ENCODE measurements around the gene P4HA2.

DNA sequence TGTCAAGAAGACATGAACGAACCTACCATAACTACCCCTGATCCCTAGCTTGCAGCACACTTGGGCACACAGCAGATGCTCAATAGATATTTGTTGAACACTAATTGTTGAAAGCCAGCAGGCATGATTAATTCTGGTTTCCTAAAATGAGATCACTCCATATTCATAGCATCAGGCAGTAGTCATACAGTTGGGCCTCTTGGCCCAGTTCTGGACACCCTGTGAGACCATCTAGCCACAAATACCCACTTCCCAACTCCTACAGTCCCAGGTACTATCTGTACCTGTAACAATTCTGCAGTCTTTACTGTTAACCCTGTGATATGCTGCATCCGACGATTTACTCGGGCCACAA is 24.2 kb downstream of the P4HA2 start:
- TF ChIP-seq, protein P1, sequence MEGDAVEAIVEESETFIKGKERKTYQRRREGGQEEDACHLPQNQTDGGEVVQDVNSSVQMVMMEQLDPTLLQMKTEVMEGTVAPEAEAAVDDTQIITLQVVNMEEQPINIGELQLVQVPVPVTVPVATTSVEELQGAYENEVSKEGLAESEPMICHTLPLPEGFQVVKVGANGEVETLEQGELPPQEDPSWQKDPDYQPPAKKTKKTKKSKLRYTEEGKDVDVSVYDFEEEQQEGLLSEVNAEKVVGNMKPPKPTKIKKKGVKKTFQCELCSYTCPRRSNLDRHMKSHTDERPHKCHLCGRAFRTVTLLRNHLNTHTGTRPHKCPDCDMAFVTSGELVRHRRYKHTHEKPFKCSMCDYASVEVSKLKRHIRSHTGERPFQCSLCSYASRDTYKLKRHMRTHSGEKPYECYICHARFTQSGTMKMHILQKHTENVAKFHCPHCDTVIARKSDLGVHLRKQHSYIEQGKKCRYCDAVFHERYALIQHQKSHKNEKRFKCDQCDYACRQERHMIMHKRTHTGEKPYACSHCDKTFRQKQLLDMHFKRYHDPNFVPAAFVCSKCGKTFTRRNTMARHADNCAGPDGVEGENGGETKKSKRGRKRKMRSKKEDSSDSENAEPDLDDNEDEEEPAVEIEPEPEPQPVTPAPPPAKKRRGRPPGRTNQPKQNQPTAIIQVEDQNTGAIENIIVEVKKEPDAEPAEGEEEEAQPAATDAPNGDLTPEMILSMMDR (IDR thresholded peaks at IDR 0.05), result no peak
- TF ChIP-seq, protein P2, sequence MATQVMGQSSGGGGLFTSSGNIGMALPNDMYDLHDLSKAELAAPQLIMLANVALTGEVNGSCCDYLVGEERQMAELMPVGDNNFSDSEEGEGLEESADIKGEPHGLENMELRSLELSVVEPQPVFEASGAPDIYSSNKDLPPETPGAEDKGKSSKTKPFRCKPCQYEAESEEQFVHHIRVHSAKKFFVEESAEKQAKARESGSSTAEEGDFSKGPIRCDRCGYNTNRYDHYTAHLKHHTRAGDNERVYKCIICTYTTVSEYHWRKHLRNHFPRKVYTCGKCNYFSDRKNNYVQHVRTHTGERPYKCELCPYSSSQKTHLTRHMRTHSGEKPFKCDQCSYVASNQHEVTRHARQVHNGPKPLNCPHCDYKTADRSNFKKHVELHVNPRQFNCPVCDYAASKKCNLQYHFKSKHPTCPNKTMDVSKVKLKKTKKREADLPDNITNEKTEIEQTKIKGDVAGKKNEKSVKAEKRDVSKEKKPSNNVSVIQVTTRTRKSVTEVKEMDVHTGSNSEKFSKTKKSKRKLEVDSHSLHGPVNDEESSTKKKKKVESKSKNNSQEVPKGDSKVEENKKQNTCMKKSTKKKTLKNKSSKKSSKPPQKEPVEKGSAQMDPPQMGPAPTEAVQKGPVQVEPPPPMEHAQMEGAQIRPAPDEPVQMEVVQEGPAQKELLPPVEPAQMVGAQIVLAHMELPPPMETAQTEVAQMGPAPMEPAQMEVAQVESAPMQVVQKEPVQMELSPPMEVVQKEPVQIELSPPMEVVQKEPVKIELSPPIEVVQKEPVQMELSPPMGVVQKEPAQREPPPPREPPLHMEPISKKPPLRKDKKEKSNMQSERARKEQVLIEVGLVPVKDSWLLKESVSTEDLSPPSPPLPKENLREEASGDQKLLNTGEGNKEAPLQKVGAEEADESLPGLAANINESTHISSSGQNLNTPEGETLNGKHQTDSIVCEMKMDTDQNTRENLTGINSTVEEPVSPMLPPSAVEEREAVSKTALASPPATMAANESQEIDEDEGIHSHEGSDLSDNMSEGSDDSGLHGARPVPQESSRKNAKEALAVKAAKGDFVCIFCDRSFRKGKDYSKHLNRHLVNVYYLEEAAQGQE (IDR thresholded peaks at IDR 0.05; ENCODE audit: insufficient read depth in 1 of 2, low read depth in 2 of 2, low read length in 1 of 2), result no peak
- TF ChIP-seq SIN3A (IDR thresholded peaks at IDR 0.05; ENCODE audit: borderline replicate concordance, insufficient read depth, low read depth, low read length) (no peak), POLR2AphosphoS5 (IDR thresholded peaks at IDR 0.05; ENCODE audit: low read depth, low read length) (no peak), TCF7L2 (IDR thresholded peaks at IDR 0.05; ENCODE audit: low read depth, low read length) (no peak)

Measured in Panc1 (cell line).